A549 (cell line): ENCODE results near the gene POLR2J2.
"Not testable (repeated sequence)": the region's sequence is repeated elsewhere in the genome, so short reads cannot be mapped to it uniquely, and the experiment has no call there.

Source experiments
- CTCF ChIP-seq: fragments of >200 bp; sonication (Bioruptor Twin); formaldehyde crosslinking; IDR thresholded peaks from 3 replicates; pipeline ENCODE4 v1.5.1; 2016
- MAX ChIP-seq: IDR thresholded peaks from 2 replicates; pipeline ENCODE4 v1.6.1; 2012
- POLR2A ChIP-seq: IDR thresholded peaks from 2 replicates; pipeline ENCODE4 v1.6.1; 2012; ENCODE audit warnings: mild to moderate bottlenecking, low read length
- POLR2AphosphoS2 ChIP-seq: conservative IDR thresholded peaks from 2 replicates; pipeline ENCODE4 v1.6.1; 2012; ENCODE audit warnings: low read length, improper control_type of control experiment, inconsistent platforms
- RAD21 ChIP-seq, 2 experiments: fragments of >200 bp in 1 of 2; sonication (Bioruptor Twin) in 1 of 2; formaldehyde crosslinking in 1 of 2; IDR thresholded peaks in 1 of 2; conservative IDR thresholded peaks in 1 of 2; 2 replicates in 1 of 2; 3 replicates in 1 of 2; pipeline ENCODE4 v1.6.1; 2012 to 2018; ENCODE audit warnings: inconsistent platforms in 1 of 2
- USF2 ChIP-seq: fragments of 450-650 bp; IDR thresholded peaks from 2 replicates; pipeline ENCODE4 v1.6.1; 2014; ENCODE audit warnings: antibody characterized with exemption

- TF ChIP-seq POLR2AphosphoS2; POLR2A; CTCF; MAX; RAD21 (conservative IDR thresholded peaks at IDR 0.05 in 1 of 2, IDR thresholded peaks at IDR 0.05 in 1 of 2); USF2: not testable (repeated sequence)
Measured at GRCh38 chr7:102635354-102635753, 36.1 kb downstream of the POLR2J2 start.
